VCaP (cell line): ENCODE measurements around the gene MIDN.

ENCODE experiments used
- H3K27ac ChIP-seq: fragments of 450-650 bp; 2 replicates; pipeline ENCODE4 v1.5.1; 2017
- CTCF ChIP-seq: fragments of 450-650 bp; conservative IDR thresholded peaks from 2 replicates; pipeline ENCODE4 v1.5.1; 2017; ENCODE audit warnings: mild to moderate bottlenecking, moderate library complexity

Gene MIDN

GRCh38 chr19:1218751-1219567, 29.4 kb upstream of the MIDN start:
- no peak for TF ChIP-seq CTCF

DNA sequence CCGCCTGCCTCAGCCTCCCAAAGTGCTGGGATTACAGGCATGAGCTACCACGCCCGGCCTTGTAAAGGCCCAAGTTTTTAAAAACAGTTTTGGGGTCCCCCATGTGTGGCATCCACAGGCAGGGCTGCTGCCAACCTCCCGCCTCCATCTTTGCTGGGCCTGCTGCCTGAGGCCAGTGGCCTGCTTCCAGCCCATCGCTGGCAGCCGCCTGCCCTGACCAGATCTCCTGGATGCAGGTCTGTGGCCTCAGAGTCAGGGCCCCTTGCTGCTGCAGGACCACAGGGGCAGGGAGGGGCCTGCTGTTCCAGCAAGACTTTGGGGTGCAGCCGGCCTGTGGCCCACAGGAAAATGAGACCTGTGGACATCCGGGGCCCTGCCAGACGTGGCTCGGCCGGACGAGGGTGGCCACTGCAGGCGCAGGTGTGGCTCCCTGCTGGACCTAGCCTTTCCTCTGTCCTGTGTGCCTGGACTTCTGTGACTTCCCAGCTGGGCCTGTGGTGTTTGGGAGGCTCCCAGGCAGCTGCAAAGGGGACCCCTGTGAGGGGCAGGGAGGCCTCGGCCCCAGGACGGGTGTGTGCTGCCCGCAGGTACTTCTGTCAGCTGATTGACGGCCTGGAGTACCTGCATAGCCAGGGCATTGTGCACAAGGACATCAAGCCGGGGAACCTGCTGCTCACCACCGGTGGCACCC, 28.5 kb upstream of the MIDN start:
- no peak for TF ChIP-seq CTCF
- H3K27ac ChIP-seq, result no peak overlapping the region

More at GRCh38 chr19:1218751-1219567, 29.4 kb upstream of the MIDN start:
- peak overlapping the region; percentile 20 for H3K27ac ChIP-seq

DNA sequence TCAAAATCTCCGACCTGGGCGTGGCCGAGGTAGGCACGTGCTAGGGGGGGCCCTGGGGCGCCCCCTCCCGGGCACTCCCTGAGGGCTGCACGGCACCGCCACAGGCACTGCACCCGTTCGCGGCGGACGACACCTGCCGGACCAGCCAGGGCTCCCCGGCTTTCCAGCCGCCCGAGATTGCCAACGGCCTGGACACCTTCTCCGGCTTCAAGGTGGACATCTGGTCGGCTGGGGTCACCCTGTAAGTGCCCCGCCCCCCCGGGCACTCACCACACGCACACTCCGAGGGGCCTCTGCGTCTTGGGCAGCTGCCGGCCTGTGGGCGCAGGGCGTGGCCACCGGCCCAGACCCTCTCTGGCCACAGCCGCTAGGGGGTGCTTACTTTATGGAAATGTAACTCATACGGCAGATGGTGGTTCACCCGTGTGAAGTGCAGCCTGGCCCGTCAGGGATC, 27.9 kb upstream of the MIDN start:
- TF ChIP-seq CTCF, result no peak
- H3K27ac ChIP-seq, result no peak overlapping the region

DNA sequence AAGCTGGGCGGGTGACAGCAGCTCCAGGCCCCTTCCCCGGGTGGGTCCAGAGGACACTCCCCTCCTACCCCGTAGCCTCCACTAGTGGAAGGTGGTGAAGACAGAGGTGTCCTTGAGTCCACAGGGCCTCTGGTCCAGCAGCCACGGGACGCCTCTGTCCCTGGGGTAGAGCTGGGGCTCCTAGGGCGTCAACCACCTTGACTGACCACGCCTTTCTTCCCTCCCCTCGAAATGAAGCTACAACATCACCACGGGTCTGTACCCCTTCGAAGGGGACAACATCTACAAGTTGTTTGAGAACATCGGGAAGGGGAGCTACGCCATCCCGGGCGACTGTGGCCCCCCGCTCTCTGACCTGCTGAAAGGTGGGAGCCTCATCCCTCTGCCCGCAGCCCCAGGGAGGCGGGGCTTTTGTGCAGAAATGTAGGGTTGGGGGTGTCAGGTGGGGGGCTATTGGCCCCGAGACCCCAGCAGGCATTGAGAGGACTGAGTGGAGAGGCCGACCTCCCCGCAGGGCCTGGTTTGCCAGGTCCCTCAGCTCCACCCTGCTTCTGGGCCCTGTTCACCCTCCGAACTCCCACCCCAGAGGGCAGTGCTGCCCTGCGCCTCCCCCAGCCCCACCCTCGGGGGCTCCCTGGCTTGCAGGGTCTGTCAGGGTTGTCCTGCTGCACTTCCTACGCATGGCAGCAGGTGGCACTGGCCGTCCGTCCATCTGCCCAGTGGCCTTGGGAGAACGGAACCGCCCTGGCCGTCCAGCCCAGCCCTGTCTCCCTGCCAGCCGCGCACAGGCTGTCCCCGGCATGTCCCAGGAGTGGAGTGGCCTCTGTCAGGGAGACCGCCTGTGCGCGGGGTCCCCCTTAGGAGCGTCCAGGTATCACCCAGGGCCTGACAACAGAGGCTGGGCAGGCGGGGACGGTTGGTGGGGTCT, 27.1 kb upstream of the MIDN start:
- H3K27ac ChIP-seq, result 0 out of 2 replicates have a peak overlapping the region, but pooled peaks have one; percentile 2

DNA sequence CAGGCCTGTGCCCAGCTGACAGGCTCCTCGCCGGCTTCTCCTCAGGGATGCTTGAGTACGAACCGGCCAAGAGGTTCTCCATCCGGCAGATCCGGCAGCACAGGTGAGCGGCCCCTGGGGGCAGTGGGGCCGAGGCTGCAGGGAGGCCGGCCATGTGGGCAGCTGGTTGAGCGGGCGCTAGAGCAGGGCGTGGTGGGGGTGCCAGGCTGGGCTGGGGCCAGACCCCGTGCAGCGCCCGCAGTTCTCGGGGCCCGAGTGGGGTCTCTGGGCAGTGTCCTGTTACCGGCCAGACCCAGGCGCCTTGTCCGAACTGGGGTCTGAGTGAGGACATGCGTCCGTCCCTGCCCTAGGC, 26.5 kb upstream of the MIDN start:
- TF ChIP-seq CTCF, result no peak

More for the DNA sequence above, 27.1 kb upstream of the MIDN start:
- TF ChIP-seq CTCF, result peak; percentile 77

GRCh38 chr19:1222394-1222793, 26.0 kb upstream of the MIDN start:
- TF ChIP-seq CTCF, result no peak
- H3K27ac ChIP-seq, result no peak overlapping the region

More for the DNA sequence above, 26.5 kb upstream of the MIDN start:
- 0 out of 2 replicates have a peak overlapping the region, but pooled peaks have one; percentile 2 for H3K27ac ChIP-seq
